Mucosa of stomach (tissue), 1 donor: ENCODE data around the gene BICC1.

ENCODE experiments used
- H3K27me3 ChIP-seq: one replicate; pipeline ENCODE4 v1.7.0; 2013; ENCODE audit warnings: mild to moderate bottlenecking, low read length; ENCODE audit not compliant: control insufficient read depth, insufficient read depth
- H3K36me3 ChIP-seq: one replicate; pipeline ENCODE4 v1.7.0; 2013; ENCODE audit warnings: low read length; ENCODE audit not compliant: control insufficient read depth, insufficient read depth
- H3K4me1 ChIP-seq: one replicate; pipeline ENCODE4 v1.7.0; 2013; ENCODE audit warnings: mild to moderate bottlenecking, low read length; ENCODE audit not compliant: control insufficient read depth, insufficient read depth
- H3K4me3 ChIP-seq: one replicate; pipeline ENCODE4 v1.7.0; 2013; ENCODE audit warnings: low read length
- H3K9ac ChIP-seq: one replicate; pipeline ENCODE4 v1.7.0; 2013; ENCODE audit warnings: mild to moderate bottlenecking, low read length, moderate library complexity
- H3K9me3 ChIP-seq: one replicate; pipeline ENCODE4 v1.7.0; 2013; ENCODE audit warnings: mild to moderate bottlenecking, low read length, moderate library complexity; ENCODE audit not compliant: control insufficient read depth
- donor health status: Pancreatic carcinoma.

BICC1 gene

DNA sequence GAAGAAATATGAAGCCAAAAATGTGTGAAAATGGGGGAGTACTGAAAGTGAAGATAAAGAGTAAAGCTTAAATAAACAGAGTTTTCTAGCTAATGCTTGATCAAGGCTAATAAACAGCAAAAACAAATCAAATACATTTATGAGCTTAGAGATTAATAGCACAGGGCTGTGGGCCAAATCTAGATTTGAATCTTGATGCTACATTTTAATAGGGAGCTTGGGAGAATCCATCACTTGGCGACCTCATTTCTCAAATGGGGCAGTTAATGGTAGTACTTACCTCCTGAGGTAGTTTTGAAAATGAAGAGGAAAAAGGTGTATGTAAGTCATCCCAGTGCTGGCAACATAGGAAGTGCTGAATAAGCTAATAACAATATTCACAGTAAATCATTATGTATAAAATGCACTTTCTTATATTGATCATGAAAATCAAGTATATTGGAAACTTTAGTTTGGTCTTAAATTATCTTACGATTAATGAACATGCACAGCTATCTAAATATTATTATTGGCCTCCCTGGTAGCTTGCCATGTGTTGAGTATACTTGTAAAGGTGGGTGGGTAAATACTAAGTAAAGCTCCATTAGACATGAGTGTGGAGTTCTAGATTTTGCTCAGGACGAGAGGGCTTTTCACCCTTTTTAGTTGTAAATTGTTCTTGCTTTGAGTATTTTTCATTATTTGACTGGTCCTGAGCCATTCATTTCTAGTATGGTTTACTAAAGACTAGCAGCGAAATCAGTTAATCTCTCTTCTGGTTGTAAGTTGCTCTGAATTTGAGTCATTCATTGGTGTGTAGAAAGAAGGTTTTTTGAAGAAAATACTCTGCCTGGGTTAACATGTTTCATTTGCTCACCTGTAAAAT lies 5.1 kb downstream of the BICC1 start:
- Histone ChIP-seq H3K4me3 (no peak overlapping the region), H3K9me3 (no peaks in the 10 kb centered on the region), H3K9ac (no peak overlapping the region), H3K4me1 (peaks cover 3% of the 10 kb centered on the region), H3K36me3 (no peaks in the 10 kb centered on the region), H3K27me3 (peaks cover 9% of the 10 kb centered on the region)

DNA sequence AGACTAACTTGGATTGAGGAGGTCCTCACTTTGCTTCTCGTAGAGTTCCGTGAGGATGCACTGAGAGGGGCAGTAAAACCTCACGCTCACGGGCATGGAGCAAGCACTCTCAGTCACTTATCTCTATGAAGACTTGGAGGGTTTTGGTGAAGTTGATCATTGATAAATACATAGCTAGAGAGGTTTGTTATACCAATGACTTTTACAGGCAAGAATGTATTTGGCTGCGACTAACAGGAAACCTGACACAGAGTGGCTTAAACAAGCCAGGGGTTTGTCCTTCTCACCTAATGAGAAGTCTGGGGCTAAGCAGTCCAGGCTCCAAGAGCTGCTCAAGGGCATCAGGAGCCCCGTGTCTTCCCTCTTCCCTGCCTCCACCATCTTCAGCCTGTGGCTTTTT lies 6.1 kb downstream of the BICC1 start:
- no peak overlapping the region for H3K9ac ChIP-seq
- no peak overlapping the region for H3K4me3 ChIP-seq
- H3K36me3 ChIP-seq, result no peaks in the 10 kb centered on the region
- no peaks in the 10 kb centered on the region for H3K4me1 ChIP-seq
- no peaks in the 10 kb centered on the region for H3K9me3 ChIP-seq
- H3K27me3 ChIP-seq, result peaks cover under 1% of the 10 kb centered on the region

DNA sequence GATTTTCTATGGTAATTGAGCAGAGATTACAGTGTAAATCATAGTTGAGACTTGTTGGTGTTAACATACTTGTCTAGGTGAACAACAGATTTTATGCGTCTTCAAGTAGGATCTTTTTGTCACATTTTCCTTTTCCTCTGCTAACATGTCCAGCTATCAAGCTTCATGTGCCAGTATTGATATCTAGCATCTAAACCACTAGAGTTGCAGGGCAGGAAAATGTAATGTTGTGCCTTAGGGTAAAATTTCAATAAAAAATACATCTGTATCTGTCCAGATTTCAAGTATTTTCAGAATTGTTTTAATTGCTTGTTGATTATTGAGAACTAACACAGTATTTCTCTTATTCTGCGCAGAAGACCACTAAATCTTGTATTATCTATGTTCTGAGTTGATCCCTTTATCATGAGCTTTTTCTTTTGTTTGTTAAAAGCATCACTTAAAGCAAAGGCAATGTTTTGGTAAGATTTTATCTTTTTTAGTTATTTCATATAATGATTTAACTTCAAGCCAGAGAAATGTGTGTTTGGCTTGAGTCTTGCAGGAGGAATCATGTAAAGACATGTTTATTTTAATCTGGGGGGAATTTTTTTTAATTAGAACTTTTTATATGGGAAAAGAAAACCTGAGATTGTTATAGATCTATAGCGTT lies 16.5 kb downstream of the BICC1 start:
- Histone ChIP-seq H3K36me3 (no peaks in the 10 kb centered on the region), H3K27me3 (no peaks in the 10 kb centered on the region), H3K9ac (no peak overlapping the region), H3K4me1 (no peaks in the 10 kb centered on the region), H3K4me3 (no peak overlapping the region), H3K9me3 (no peaks in the 10 kb centered on the region)

DNA sequence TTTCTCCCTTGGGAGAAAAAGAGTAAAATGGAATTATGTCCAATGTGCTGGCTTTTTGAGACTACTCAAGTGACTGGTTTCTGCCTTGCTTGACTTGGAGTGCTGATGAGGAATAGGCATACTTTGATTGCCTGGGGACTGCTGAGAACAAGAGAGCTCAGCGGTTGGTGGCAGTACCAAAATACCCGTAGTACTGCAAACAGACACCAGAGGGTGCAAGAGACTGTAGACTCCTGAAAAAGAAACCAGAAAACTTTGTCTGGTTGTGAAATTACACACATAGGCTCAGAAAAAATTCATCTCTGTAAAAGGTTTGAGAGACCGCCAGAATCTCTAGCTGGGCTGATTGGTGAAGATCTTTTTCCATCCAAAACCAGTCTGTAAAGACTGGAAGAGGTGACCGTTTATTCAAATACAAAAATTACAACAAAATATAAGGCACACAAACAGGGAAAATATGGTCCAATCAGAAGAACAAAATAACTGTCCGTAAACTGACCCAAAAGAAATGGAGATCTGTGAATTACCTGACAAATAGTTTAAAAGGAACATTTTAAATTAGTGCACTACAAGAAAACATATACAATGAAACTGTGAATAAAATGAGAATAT lies 18.5 kb downstream of the BICC1 start:
- Histone ChIP-seq H3K27me3 (no peaks in the 10 kb centered on the region), H3K36me3 (no peaks in the 10 kb centered on the region), H3K4me3 (no peak overlapping the region), H3K4me1 (no peaks in the 10 kb centered on the region), H3K9me3 (no peaks in the 10 kb centered on the region), H3K9ac (no peak overlapping the region)

DNA sequence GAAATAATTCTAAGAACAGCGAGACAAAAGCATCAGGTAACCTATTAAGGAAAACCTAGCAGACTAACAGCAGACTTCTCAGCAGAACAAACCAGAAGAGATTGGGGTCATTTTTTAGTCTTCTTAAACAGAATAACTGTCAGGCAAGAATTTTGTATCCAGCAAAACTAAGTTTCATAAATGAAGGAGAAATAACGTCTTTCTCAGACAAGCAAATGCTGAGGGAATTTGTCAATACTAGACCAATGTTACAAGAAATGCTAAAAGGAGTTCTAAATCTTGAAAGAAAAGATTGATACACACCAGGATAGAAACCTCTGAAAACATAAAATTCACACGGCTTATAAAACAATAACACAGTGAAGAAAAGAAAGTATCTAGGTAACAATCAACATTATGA lies 22.6 kb downstream of the BICC1 start:
- Histone ChIP-seq H3K36me3 (no peaks in the 10 kb centered on the region), H3K4me1 (no peaks in the 10 kb centered on the region), H3K9me3 (no peaks in the 10 kb centered on the region), H3K27me3 (no peaks in the 10 kb centered on the region), H3K9ac (no peak overlapping the region), H3K4me3 (no peak overlapping the region)

DNA sequence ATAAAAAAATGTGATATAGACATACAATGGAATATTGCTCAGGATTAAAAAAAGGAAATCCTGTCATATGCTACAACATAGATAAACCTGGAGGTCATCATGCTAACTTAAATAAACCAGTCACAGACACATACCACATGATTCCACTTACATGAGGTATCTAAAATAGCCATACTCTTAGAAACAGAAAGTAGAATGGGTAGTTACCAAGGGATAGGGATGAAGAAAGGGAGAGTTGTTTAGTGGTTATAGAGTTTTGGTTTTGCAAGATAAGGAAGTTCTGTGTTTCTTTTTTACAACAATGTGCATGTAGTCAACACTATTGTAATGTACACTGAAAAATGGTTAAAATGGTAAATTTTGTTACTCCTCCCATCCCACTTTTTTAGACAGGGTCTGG lies 30.5 kb downstream of the BICC1 start:
- Histone ChIP-seq H3K9ac (no peak overlapping the region), H3K4me3 (no peak overlapping the region), H3K36me3 (no peaks in the 10 kb centered on the region)

DNA sequence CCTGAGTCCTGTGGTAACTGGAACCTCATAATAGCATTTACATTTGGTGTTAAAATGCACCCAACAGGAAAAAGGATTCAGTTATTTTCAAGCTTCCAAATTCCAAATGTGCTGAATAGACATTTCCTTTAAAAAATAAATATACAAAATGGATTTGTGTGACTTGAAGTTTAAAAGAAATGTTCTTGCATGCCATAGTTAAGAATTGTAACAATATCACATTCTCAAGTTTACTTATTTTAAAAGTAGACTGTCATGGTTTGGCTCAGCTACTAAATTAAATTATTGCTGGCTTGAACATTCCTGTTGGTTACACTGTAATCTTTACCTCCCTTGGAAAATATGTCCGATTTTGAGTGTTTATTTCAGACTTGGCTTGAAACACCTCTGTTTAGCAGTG lies 31.5 kb downstream of the BICC1 start:
- H3K27me3 ChIP-seq, result no peaks in the 10 kb centered on the region
- no peak overlapping the region for H3K9ac ChIP-seq
- no peaks in the 10 kb centered on the region for H3K4me1 ChIP-seq
- no peaks in the 10 kb centered on the region for H3K9me3 ChIP-seq
- no peak overlapping the region for H3K4me3 ChIP-seq
- H3K36me3 ChIP-seq, result no peaks in the 10 kb centered on the region

More for the DNA sequence above, 30.5 kb downstream of the BICC1 start:
- Histone ChIP-seq H3K4me1 (no peaks in the 10 kb centered on the region), H3K9me3 (no peaks in the 10 kb centered on the region), H3K27me3 (no peaks in the 10 kb centered on the region)

DNA sequence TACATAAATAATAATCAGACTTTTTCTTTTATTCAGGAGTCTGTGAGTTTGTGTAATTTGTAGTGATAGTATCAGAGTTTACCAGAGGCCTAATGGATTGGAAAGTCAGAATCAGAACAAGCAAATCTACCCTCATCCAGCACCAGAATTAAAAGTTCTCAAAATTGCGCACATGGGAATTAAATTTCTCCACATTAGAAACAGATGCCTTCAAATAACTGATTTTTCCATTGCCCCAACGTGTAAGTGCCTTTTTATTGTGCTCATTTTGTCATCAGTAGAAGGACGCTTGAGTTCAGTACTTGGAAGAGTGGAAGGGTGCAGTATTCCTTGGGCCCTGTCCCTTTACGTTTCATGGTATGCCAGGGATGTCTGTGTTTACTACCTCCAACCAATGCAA lies 32.8 kb downstream of the BICC1 start:
- no peaks in the 10 kb centered on the region for H3K27me3 ChIP-seq
- H3K4me3 ChIP-seq, result no peak overlapping the region

DNA sequence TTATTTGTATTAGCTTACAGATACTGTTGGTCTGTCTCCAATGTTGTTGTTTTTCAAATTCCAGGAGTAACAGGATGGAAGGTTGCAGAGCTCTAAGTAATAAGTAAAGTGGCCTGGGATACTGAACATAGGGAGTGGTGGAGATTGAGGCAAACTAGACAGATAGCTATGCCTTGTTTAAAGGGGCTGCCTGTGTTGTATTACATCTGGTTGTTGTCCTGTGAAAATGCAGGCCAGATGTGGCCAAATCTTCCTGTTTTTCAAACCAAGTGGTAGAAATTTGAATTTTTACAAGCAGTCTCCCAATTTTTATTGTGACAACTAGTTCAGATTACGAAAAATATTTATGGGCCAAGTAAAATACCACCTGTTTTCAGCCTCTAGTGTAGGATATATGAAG lies 33.5 kb downstream of the BICC1 start:
- H3K9me3 ChIP-seq, result no peaks in the 10 kb centered on the region
- no peak overlapping the region for H3K4me3 ChIP-seq
- H3K27me3 ChIP-seq, result no peaks in the 10 kb centered on the region
- no peaks in the 10 kb centered on the region for H3K36me3 ChIP-seq
- no peak overlapping the region for H3K9ac ChIP-seq
- H3K4me1 ChIP-seq, result no peaks in the 10 kb centered on the region

More for the DNA sequence above, 32.8 kb downstream of the BICC1 start:
- H3K9ac ChIP-seq, result no peak overlapping the region
- H3K9me3 ChIP-seq, result no peaks in the 10 kb centered on the region
- no peaks in the 10 kb centered on the region for H3K36me3 ChIP-seq
- H3K4me1 ChIP-seq, result no peaks in the 10 kb centered on the region

DNA sequence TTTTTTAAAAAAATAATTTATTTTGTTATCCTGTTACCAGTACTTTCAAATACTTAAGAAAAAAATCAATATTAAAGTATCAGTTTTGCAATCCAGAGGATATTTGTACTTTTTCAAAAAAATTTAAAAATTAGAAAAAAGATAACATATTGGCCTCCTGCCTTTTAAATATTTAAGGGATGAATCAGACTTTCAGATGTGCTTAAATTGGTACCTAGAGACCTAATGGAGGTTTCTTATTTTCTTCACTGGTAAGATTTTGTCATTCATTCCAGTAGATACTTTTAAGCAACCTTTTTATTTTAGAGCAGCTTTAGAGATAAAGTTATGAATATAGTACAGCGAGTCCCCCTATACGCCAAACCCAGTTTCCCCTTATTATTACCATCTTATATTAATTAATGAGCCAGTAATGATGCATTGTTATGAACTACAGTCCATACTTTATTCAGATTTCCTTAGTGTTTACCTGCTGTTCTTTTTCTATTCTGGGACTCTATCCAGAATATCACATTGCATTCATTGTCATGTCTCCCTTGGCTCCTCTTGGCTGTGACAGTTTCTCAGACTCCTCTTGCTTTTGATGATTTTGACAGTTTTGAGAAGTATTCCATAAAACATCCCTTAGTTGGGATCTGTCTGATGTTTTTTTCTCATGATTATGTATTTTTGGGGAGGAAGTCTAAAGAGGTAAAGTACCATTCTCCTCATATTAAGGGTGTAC lies 34.2 kb downstream of the BICC1 start:
- Histone ChIP-seq H3K36me3 (no peaks in the 10 kb centered on the region), H3K9ac (no peak overlapping the region), H3K9me3 (no peaks in the 10 kb centered on the region), H3K4me3 (no peak overlapping the region), H3K4me1 (no peaks in the 10 kb centered on the region), H3K27me3 (no peaks in the 10 kb centered on the region)

DNA sequence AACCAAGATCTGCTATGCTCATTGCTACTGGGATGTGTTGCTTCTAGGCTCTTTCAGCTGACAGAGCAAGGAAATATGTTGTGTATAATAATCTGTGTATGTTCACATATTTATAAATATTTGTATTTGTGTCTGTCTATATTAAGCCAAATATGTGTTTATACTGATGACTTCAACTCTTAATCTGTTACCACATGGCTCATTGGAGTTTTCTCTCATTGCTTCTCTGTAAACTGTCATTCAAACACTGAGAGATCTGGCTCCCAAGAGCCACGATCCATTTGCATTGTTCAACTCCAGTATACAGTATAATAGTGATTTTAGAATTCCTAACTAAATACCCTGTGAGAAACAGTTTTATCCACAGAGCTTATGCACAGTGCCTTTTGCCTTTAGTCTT lies 35.3 kb downstream of the BICC1 start:
- no peak overlapping the region for H3K9ac ChIP-seq
- H3K9me3 ChIP-seq, result no peaks in the 10 kb centered on the region
- H3K36me3 ChIP-seq, result no peaks in the 10 kb centered on the region

DNA sequence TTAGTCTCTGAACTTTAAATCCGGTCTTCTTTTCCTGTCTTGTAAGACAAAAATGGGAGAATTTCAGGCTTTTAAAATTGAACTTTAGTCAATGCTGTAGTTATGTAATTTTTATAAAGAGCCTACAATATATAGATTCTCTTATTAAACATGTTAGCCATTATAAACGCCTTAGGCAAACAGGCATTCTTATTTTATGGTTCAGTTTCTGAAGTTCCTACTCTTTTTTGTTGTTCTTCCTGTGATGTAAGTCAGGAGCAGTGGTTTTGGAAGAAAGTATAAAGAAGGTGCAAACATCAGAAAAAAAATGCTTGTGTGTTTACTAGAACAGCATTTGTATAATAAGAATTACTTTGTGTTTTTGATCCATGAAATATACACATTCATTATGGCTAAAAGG lies 41.6 kb downstream of the BICC1 start:
- H3K4me3 ChIP-seq, result no peak overlapping the region
- H3K9me3 ChIP-seq, result peaks cover 3% of the 10 kb centered on the region
- H3K36me3 ChIP-seq, result no peaks in the 10 kb centered on the region
- no peaks in the 10 kb centered on the region for H3K27me3 ChIP-seq
- no peaks in the 10 kb centered on the region for H3K4me1 ChIP-seq
- no peak overlapping the region for H3K9ac ChIP-seq

More for the DNA sequence above, 35.3 kb downstream of the BICC1 start:
- Histone ChIP-seq H3K27me3 (no peaks in the 10 kb centered on the region), H3K4me1 (no peaks in the 10 kb centered on the region), H3K4me3 (no peak overlapping the region)
